Globus pallidus (tissue), 1 donor: Measurements from ENCODE around the gene ADAMTS16.

ENCODE experiments used
- DNase-seq: peaks from one replicate; pipeline ENCODE4 v3.0.0-alpha.2; 2015; ENCODE audit warnings: low spot score

Gene ADAMTS16

GRCh38 chr5:5315068-5315980, 175.2 kb downstream of the ADAMTS16 start:
- DNase-seq: no peak

GRCh38 chr5:5316334-5316733, 176.2 kb downstream of the ADAMTS16 start:
- no peak for DNase-seq

- no peak for DNase-seq
These were observed 177.8 kb downstream of the ADAMTS16 start for GRCh38 chr5:5317976-5318375.

GRCh38 chr5:5318426-5319190, 178.5 kb downstream of the ADAMTS16 start:
- no peak for DNase-seq

GRCh38 chr5:5320062-5320805, 180.1 kb downstream of the ADAMTS16 start:
- no peak for DNase-seq

GRCh38 chr5:5321137-5321536, 181.0 kb downstream of the ADAMTS16 start:
- no peak for DNase-seq

- no peak for DNase-seq
These were observed 183.4 kb downstream of the ADAMTS16 start for GRCh38 chr5:5323551-5323950.

GRCh38 chr5:5326115-5326758, 186.1 kb downstream of the ADAMTS16 start:
- DNase-seq: no peak

- DNase-seq: no peak
These were observed 187.0 kb downstream of the ADAMTS16 start for GRCh38 chr5:5327126-5327525.

GRCh38 chr5:5330728-5331452, 190.8 kb downstream of the ADAMTS16 start:
- DNase-seq: no peak

- no peak for DNase-seq
These were observed 191.7 kb downstream of the ADAMTS16 start for GRCh38 chr5:5331848-5332247.

- no peak for DNase-seq
These were observed 192.2 kb downstream of the ADAMTS16 start for GRCh38 chr5:5332287-5332686.

GRCh38 chr5:5335107-5335506, 195.0 kb downstream of the ADAMTS16 start:
- no peak for DNase-seq

- DNase-seq: no peak
These were observed 195.7 kb downstream of the ADAMTS16 start for GRCh38 chr5:5335700-5336264.

GRCh38 chr5:5339257-5339656, 199.1 kb downstream of the ADAMTS16 start:
- no peak for DNase-seq

- DNase-seq: no peak
These were observed 200.1 kb downstream of the ADAMTS16 start for GRCh38 chr5:5340206-5340729.

GRCh38 chr5:5341531-5342292, 201.6 kb downstream of the ADAMTS16 start:
- DNase-seq: no peak

GRCh38 chr5:5342784-5343183, 202.7 kb downstream of the ADAMTS16 start:
- DNase-seq: no peak

- DNase-seq: no peak
These were observed 203.4 kb downstream of the ADAMTS16 start for GRCh38 chr5:5343568-5343967.

- no peak for DNase-seq
These were observed 204.0 kb downstream of the ADAMTS16 start for GRCh38 chr5:5344051-5344571.
